ENCODE data around the gene AMMECR1.

The AMMECR1 gene

GRCh38 chrX:110208092-110208491 is 109.8 kb downstream of the AMMECR1 start:
- no peak for DNase-seq

GRCh38 chrX:110204986-110205385 is 112.9 kb downstream of the AMMECR1 start:
- DNase-seq, result no peak

GRCh38 chrX:110201799-110202198 is 116.1 kb downstream of the AMMECR1 start:
- no peak for DNase-seq

- no peak for DNase-seq
Observed at GRCh38 chrX:110194977-110195376, 122.9 kb downstream of the AMMECR1 start.

- DNase-seq, result no peak
Observed at GRCh38 chrX:110192516-110192915, 125.4 kb downstream of the AMMECR1 start.

GRCh38 chrX:110188701-110189558 is 129.0 kb downstream of the AMMECR1 start:
- DNase-seq, result no peak

- no peak for DNase-seq
Observed at GRCh38 chrX:110183314-110183713, 134.6 kb downstream of the AMMECR1 start.

- DNase-seq, result no peak
Observed at GRCh38 chrX:110182865-110183264, 135.0 kb downstream of the AMMECR1 start.

GRCh38 chrX:110182362-110182761 is 135.5 kb downstream of the AMMECR1 start:
- DNase-seq, result peak; percentile 68

GRCh38 chrX:110181459-110182137 is 136.3 kb downstream of the AMMECR1 start:
- no peak for DNase-seq

GRCh38 chrX:110180928-110181310 is 137.0 kb downstream of the AMMECR1 start:
- DNase-seq, result no peak

GRCh38 chrX:110180176-110180927 is 137.5 kb downstream of the AMMECR1 start:
- DNase-seq, result peak; percentile 83

- no peak for DNase-seq
Observed at GRCh38 chrX:110178179-110178865, 139.6 kb downstream of the AMMECR1 start.

GRCh38 chrX:110175696-110176095 is 142.2 kb downstream of the AMMECR1 start:
- DNase-seq, result peak; percentile 24

- peak; percentile 31 for DNase-seq
Observed at GRCh38 chrX:110175146-110175545, 142.7 kb downstream of the AMMECR1 start.

- DNase-seq, result peak; percentile 59
Observed at GRCh38 chrX:110173192-110174175, 144.4 kb downstream of the AMMECR1 start.

GRCh38 chrX:110172215-110172614 is 145.7 kb downstream of the AMMECR1 start:
- DNase-seq, result no peak

GRCh38 chrX:110171442-110171841 is 146.4 kb downstream of the AMMECR1 start:
- no peak for DNase-seq

GRCh38 chrX:110170029-110170428 is 147.9 kb downstream of the AMMECR1 start:
- no peak for DNase-seq

- no peak for DNase-seq
Observed at GRCh38 chrX:110168585-110168984, 149.3 kb downstream of the AMMECR1 start.

- peak; percentile 76 for DNase-seq
Observed at GRCh38 chrX:110167952-110168451, 149.9 kb downstream of the AMMECR1 start.
